GM23248 (cell line): ENCODE results near the gene GGTA1. TPM values are rescaled to one million over a fixed set of nuclear protein-coding genes. Genes with fewer than 3 reads are reported as not detected.

Source experiments
- DNase-seq: peaks from one replicate; pipeline ENCODE4 v3.0.0-alpha.2; 2015
- H2AFZ ChIP-seq: fragments of 200-600 bp; sonication (generic); 2 replicates; pipeline ENCODE4 v1.6.1; 2016; ENCODE audit warnings: antibody characterized with exemption
- H3F3A ChIP-seq: fragments of 200-600 bp; sonication (generic); 2 replicates; pipeline ENCODE4 v1.6.1; 2016; ENCODE audit warnings: mild to moderate bottlenecking, antibody characterized with exemption, mixed run types; ENCODE audit not compliant: insufficient read depth
- H3K27ac ChIP-seq: fragments of 200-600 bp; sonication (generic); 2 replicates; pipeline ENCODE4 v1.5.1; 2016; ENCODE audit warnings: mild to moderate bottlenecking
- H3K27me3 ChIP-seq: fragments of 200-600 bp; sonication (generic); replicated peaks from 2 replicates; pipeline ENCODE4 v1.6.1; 2016; ENCODE audit warnings: mild to moderate bottlenecking; ENCODE audit not compliant: insufficient read depth
- H3K36me3 ChIP-seq: fragments of 200-600 bp; sonication (generic); 2 replicates; pipeline ENCODE4 v1.6.1; 2016; ENCODE audit warnings: low read depth, mild to moderate bottlenecking
- H3K4me1 ChIP-seq: fragments of 200-600 bp; sonication (generic); 2 replicates; pipeline ENCODE4 v1.6.1; 2016; ENCODE audit warnings: mild to moderate bottlenecking; ENCODE audit not compliant: insufficient read depth
- H3K4me2 ChIP-seq: fragments of 200-600 bp; sonication (generic); one replicate; pipeline ENCODE4 v1.6.1; 2016; ENCODE audit warnings: mild to moderate bottlenecking; ENCODE audit not compliant: unreplicated experiment
- H3K4me3 ChIP-seq: fragments of 200-600 bp; sonication (generic); 2 replicates; pipeline ENCODE4 v1.5.1; 2016; ENCODE audit warnings: mild to moderate bottlenecking
- H3K79me2 ChIP-seq: fragments of 200-600 bp; sonication (generic); 2 replicates; pipeline ENCODE4 v1.6.1; 2016; ENCODE audit warnings: mild to moderate bottlenecking; ENCODE audit not compliant: insufficient read depth
- H3K9ac ChIP-seq: fragments of 200-600 bp; sonication (generic); 2 replicates; pipeline ENCODE4 v1.6.1; 2016; ENCODE audit warnings: mild to moderate bottlenecking
- H3K9me2 ChIP-seq: fragments of 200-600 bp; sonication (generic); 2 replicates; pipeline ENCODE4 v1.6.1; 2016; ENCODE audit warnings: mixed run types, mild to moderate bottlenecking, moderate library complexity; ENCODE audit not compliant: insufficient read depth
- H3K9me3 ChIP-seq: fragments of 200-600 bp; sonication (generic); one replicate; pipeline ENCODE4 v1.6.1; 2017; ENCODE audit warnings: low read depth
- H4K20me1 ChIP-seq: fragments of 200-600 bp; sonication (generic); 2 replicates; pipeline ENCODE4 v1.6.0; 2016; ENCODE audit not compliant: insufficient read depth
- EZH2 ChIP-seq: fragments of 200-600 bp; sonication (generic); IDR thresholded peaks from 2 replicates; pipeline ENCODE4 v1.6.1; 2018; ENCODE audit warnings: antibody characterized with exemption, mild to moderate bottlenecking; ENCODE audit not compliant: insufficient read depth, poor library complexity, severe bottlenecking
- EZH2phosphoT487 ChIP-seq: fragments of 200-600 bp; sonication (generic); IDR thresholded peaks from 2 replicates; pipeline ENCODE4 v1.6.1; 2018; ENCODE audit warnings: antibody characterized with exemption, moderate library complexity, mild to moderate bottlenecking, low read depth; ENCODE audit not compliant: insufficient read depth
- WGBS, 2 experiments: methylation state at CpG; one replicate each; pipeline ENCODE4 v1.1.6; 2015 to 2017; ENCODE audit warnings: low lambda C conversion rate in 2 of 2, low coverage in 1 of 2; ENCODE audit errors: missing lambda C conversion rate in 2 of 2; 5-methylcytosine and 5-hydroxymethylcytosine counted together
- in situ Hi-C: fragments of 300-500 bp; cut with MboI; formaldehyde crosslinking; loops from 2 replicates; pipeline ENCODE4 v1.15.0; 2020
- polyA plus RNA-seq: library from polyadenylated mRNA; unstranded; fragments of >200 nt; fragmentation: Nextera tagmentation; extraction: Ambion mirVana; gene quantifications from 2 replicates; pipeline ENCODE4 v1.2.1, GENCODE V29; 2016
- total RNA-seq: library from RNA; depleted of rRNA; stranded (reverse); fragments of >200 nt; shearing (Covaris generic); gene quantifications from 2 replicates; pipeline ENCODE4 v1.2.3, GENCODE V29; 2014; rRNA removed

Gene GGTA1
- total RNA-seq: not detected in 2 replicates
- polyA plus RNA-seq: not detected in 2 replicates

- peaks cover 16% of the 10 kb centered on the region; the same call in 1 of the 2 replicates for H3K27me3 ChIP-seq
- no peak within 1 kb of the TSS for H3K27ac ChIP-seq
- peak; percentile 77 for DNase-seq
- 1% methylated on average over 56 to 71 of the region's 72 CpGs for WGBS, 2 experiments
- no peaks in the 10 kb centered on the region for H3K9me3 ChIP-seq
- peak within 1 kb of the TSS; percentile 73 for H2AFZ ChIP-seq
- no peaks in the 10 kb centered on the region for H3K79me2 ChIP-seq
- H3K4me3 ChIP-seq: peak within 1 kb of the TSS; percentile 71
- no peaks in the 10 kb centered on the region for H3K36me3 ChIP-seq
- in situ Hi-C loops: no loop called here
- 0 out of 2 replicates have a peak, but pooled peaks cover 4% of the 10 kb centered on the region for H3F3A ChIP-seq
- H3K4me2 ChIP-seq: peak within 1 kb of the TSS; percentile 81
- TF ChIP-seq EZH2 (no peak), EZH2phosphoT487 (no peak)
- no peaks in the 10 kb centered on the region for H4K20me1 ChIP-seq
- H3K9me2 ChIP-seq: no peaks in the 10 kb centered on the region
- H3K9ac ChIP-seq: peak within 1 kb of the TSS; percentile 5; the same call in 1 of the 2 replicates
- peaks cover 16% of the 10 kb centered on the region for H3K4me1 ChIP-seq
These were observed at the start of gene GGTA1 for GRCh38 chr9:121499427-121500164. GGTA1 (minus strand) TSS chr9:121499844; CDS start chr9:121467922, 31,922 bp downstream.

- no peak overlapping the region for H2AFZ ChIP-seq
- no peaks in the 10 kb centered on the region for H3F3A ChIP-seq
- H4K20me1 ChIP-seq: no peaks in the 10 kb centered on the region
- H3K36me3 ChIP-seq: no peaks in the 10 kb centered on the region
- WGBS, 2 experiments: 89 to 90% methylated on average over 2 of the region's 2 CpGs
- peaks cover 6% of the 10 kb centered on the region; the same call in 1 of the 2 replicates for H3K27me3 ChIP-seq
- no peak overlapping the region for H3K4me3 ChIP-seq
- H3K9me3 ChIP-seq: no peaks in the 10 kb centered on the region
- H3K4me2 ChIP-seq: no peak overlapping the region
- TF ChIP-seq EZH2phosphoT487 (no peak), EZH2 (no peak)
- no peaks in the 10 kb centered on the region for H3K9me2 ChIP-seq
- H3K79me2 ChIP-seq: no peaks in the 10 kb centered on the region
- no peak overlapping the region for H3K27ac ChIP-seq
- no peak overlapping the region for H3K9ac ChIP-seq
- in situ Hi-C loops: loop anchor here (5.0 kb wide), 1 partner anchor 139 kb away; no protein-coding TSS in a partner anchor
- no peak for DNase-seq
- 0 out of 2 replicates have a peak, but pooled peaks cover 4% of the 10 kb centered on the region for H3K4me1 ChIP-seq
These were observed 49.0 kb upstream of the GGTA1 start for GRCh38 chr9:121548666-121549065.

GRCh38 chr9:121545875-121546423 lies 46.3 kb upstream of the GGTA1 start:
- Histone ChIP-seq H3K9ac (peak overlapping the region; percentile 81), H3K4me2 (peak overlapping the region; percentile 67), H3K4me3 (peak overlapping the region; percentile 46), H3K9me2 (no peaks in the 10 kb centered on the region), H3K9me3 (no peaks in the 10 kb centered on the region), H2AFZ (peak overlapping the region; percentile 92), H4K20me1 (no peaks in the 10 kb centered on the region), H3K27ac (no peak overlapping the region), H3F3A (no peaks in the 10 kb centered on the region), H3K36me3 (no peaks in the 10 kb centered on the region), H3K79me2 (no peaks in the 10 kb centered on the region), H3K27me3 (no peaks in the 10 kb centered on the region), H3K4me1 (0 out of 2 replicates have a peak, but pooled peaks cover 4% of the 10 kb centered on the region)
- no peak for TF ChIP-seq EZH2phosphoT487
- TF ChIP-seq EZH2: no peak
- peak; percentile 99 for DNase-seq
- 2 to 5% methylated on average over 20 to 27 of the region's 27 CpGs for WGBS, 2 experiments
- in situ Hi-C loops: loop anchor here (5.0 kb wide), 1 partner anchor 141 kb away; no protein-coding TSS in a partner anchor

GRCh38 chr9:121545150-121545874 lies 45.7 kb upstream of the GGTA1 start:
- Histone ChIP-seq H3K4me3 (no peak overlapping the region), H3F3A (no peaks in the 10 kb centered on the region), H3K4me1 (0 out of 2 replicates have a peak, but pooled peaks cover 4% of the 10 kb centered on the region), H4K20me1 (no peaks in the 10 kb centered on the region), H3K36me3 (no peaks in the 10 kb centered on the region), H3K27ac (no peak overlapping the region), H3K9me2 (no peaks in the 10 kb centered on the region), H3K9me3 (no peaks in the 10 kb centered on the region), H3K79me2 (no peaks in the 10 kb centered on the region), H3K27me3 (no peaks in the 10 kb centered on the region), H2AFZ (peak overlapping the region; percentile 92), H3K9ac (no peak overlapping the region), H3K4me2 (peak overlapping the region; percentile 67)
- in situ Hi-C loops: loop anchor here (5.0 kb wide), 1 partner anchor 142 kb away; no protein-coding TSS in a partner anchor
- no peak for DNase-seq
- TF ChIP-seq EZH2phosphoT487: no peak
- TF ChIP-seq EZH2: no peak
- WGBS, 2 experiments: 37 to 44% methylated on average over 26 to 29 of the region's 33 CpGs
